ENCODE measurements around the gene KLHL40. TPM values are rescaled to one million over a fixed set of nuclear protein-coding genes. Genes with fewer than 3 reads are reported as not detected.

The KLHL40 gene
- total RNA-seq, 4 donors from 2014 or later: 0.17 TPM; not detected in 3

DNA sequence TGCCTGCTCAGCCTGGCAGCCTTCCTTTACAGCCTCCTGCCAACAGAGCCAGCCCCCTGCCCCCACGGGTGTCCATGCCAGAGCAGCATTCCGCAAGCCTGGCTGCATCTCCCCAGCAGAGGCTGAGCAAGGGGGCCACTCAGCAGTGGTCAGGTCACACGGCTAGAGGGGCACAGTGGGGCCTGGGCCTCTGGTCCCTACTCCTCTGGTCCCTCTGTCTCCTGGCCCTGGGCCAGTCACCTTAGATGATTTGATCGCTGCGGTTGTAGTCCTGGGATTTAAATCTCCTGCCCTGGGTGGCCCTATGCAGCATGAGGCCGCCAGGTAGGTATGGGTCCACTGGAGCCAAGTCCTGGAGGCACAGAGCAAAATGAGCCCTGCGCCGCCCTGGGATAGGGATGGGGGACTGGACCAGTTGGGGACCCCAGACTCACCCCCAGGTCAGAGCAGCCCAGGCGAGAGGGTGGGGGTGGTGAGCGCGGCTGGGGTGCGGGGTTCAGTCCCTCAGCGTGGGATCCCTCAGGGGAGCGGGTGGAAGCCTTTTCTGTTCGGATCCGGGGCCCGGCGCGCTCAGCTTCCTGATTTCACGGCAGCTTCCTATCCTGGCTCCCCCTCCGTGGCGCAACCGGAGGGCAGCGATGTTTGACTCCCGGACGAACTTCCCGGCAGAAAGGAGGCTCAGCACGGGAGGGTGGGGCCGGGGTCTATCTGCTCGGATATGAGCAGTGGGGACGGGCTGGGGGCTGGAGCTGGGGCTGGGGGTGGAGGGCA lies 31.6 kb upstream of the KLHL40 start, which contains the start of gene ZBTB47:
Gene ZBTB47, plus strand, starts transcription at position 138 of the 771 bp plus-strand sequence. CDS start 4,659 bp downstream, outside the sequence.
- Histone ChIP-seq H3K36me3 (peaks cover 2 to 22% (median 12%) of the 10 kb centered on the region in 4 donors), H3K27me3 (no peaks in the 10 kb centered on the region), H3K27ac (replicated peaks in 1 of 4) (peak within 1 kb of the TSS; percentile 91 to 98 (median 96)), H3K9me3 (no peaks in the 10 kb centered on the region), H3K4me3 (peak within 1 kb of the TSS; percentile 82 to 96 (median 92)), H3K4me1 (peaks cover 44 to 78% (median 72%) of the 10 kb centered on the region in 4 donors)
- intact Hi-C loops (cut with DNase I): loop anchor here (5.0 kb wide), 3 partner anchors 51 to 89 kb away; partner anchors contain the start of genes NKTR and SEC22C
- no peak for DNase-seq (ENCODE audit: extremely low spot score)
- TF ChIP-seq EP300 (IDR thresholded peaks at IDR 0.05): no peak
- TF ChIP-seq POLR2AphosphoS5 (IDR thresholded peaks at IDR 0.05): peak in 1 of 2 donors; percentile 2
- 8% methylated on average over 5 of the region's 31 CpGs for WGBS

- Histone ChIP-seq H3K4me3 (peak overlapping the region; percentile 82 to 96 (median 92)), H3K9me3 (no peaks in the 10 kb centered on the region), H3K27ac (replicated peaks in 1 of 4) (peak overlapping the region; percentile 91 to 98 (median 96)), H3K27me3 (no peaks in the 10 kb centered on the region), H3K4me1 (peaks cover 48 to 86% (median 80%) of the 10 kb centered on the region in 4 donors), H3K36me3 (peaks cover 5 to 22% (median 16%) of the 10 kb centered on the region in 4 donors)
- intact Hi-C loops (cut with DNase I): loop anchor here (5.0 kb wide), 3 partner anchors 52 to 88 kb away; partner anchors contain the start of genes NKTR and SEC22C
- DNase-seq (ENCODE audit: extremely low spot score): no peak
- 2% methylated on average over 29 of the region's 94 CpGs for WGBS
- TF ChIP-seq POLR2A (IDR thresholded peaks at IDR 0.05; ENCODE audit: low read depth) (peak; percentile 3), EP300 (IDR thresholded peaks at IDR 0.05) (no peak), POLR2AphosphoS5 (IDR thresholded peaks at IDR 0.05) (peak; percentile 5 to 39)
These were observed 30.8 kb upstream of the KLHL40 start for GRCh38 chr3:42654331-42655201.

DNA sequence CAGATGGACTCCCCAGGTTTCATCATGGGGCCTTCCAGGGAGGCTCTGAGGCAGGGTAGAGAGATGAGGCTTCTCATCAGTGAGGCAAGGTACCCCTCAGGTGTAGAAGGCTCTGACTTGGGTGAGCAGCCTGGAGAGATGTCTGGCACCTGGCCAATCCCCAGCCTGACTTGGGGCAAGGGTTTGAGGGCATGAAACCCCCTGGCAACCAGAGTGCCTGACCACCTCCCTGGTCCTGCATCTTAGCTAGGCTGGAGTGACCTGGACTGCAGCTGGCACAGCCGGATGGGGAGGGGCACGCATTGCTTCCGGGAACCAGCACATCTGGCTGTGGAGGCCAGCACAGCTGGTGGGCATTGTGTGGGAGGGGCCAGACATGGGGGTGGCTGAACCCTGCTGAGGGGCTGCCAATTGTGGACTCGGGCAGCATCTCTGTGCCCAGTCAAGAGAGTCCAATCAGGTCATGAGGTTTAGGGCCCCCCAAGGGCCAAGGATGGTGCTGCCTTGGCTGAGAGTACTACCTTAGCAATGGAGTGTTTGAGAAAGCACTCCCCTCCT lies 29.9 kb upstream of the KLHL40 start:
- WGBS: 90% methylated on average over 2 of the region's 4 CpGs
- no peak for DNase-seq (ENCODE audit: extremely low spot score)
- H3K27me3 ChIP-seq: no peaks in the 10 kb centered on the region
- H3K36me3 ChIP-seq: peaks cover 5 to 25% (median 21%) of the 10 kb centered on the region in 4 donors
- TF ChIP-seq, protein P1, sequence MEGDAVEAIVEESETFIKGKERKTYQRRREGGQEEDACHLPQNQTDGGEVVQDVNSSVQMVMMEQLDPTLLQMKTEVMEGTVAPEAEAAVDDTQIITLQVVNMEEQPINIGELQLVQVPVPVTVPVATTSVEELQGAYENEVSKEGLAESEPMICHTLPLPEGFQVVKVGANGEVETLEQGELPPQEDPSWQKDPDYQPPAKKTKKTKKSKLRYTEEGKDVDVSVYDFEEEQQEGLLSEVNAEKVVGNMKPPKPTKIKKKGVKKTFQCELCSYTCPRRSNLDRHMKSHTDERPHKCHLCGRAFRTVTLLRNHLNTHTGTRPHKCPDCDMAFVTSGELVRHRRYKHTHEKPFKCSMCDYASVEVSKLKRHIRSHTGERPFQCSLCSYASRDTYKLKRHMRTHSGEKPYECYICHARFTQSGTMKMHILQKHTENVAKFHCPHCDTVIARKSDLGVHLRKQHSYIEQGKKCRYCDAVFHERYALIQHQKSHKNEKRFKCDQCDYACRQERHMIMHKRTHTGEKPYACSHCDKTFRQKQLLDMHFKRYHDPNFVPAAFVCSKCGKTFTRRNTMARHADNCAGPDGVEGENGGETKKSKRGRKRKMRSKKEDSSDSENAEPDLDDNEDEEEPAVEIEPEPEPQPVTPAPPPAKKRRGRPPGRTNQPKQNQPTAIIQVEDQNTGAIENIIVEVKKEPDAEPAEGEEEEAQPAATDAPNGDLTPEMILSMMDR (IDR thresholded peaks at IDR 0.05): no peak
- peak overlapping the region; percentile 91 to 98 (median 96) for H3K27ac ChIP-seq (replicated peaks in 1 of 4)
- peaks cover 57 to 89% (median 83%) of the 10 kb centered on the region in 4 donors for H3K4me1 ChIP-seq
- peak overlapping the region; percentile 82 to 96 (median 92) for H3K4me3 ChIP-seq
- H3K9me3 ChIP-seq: no peaks in the 10 kb centered on the region
- intact Hi-C loops (cut with DNase I): no loop called here

DNA sequence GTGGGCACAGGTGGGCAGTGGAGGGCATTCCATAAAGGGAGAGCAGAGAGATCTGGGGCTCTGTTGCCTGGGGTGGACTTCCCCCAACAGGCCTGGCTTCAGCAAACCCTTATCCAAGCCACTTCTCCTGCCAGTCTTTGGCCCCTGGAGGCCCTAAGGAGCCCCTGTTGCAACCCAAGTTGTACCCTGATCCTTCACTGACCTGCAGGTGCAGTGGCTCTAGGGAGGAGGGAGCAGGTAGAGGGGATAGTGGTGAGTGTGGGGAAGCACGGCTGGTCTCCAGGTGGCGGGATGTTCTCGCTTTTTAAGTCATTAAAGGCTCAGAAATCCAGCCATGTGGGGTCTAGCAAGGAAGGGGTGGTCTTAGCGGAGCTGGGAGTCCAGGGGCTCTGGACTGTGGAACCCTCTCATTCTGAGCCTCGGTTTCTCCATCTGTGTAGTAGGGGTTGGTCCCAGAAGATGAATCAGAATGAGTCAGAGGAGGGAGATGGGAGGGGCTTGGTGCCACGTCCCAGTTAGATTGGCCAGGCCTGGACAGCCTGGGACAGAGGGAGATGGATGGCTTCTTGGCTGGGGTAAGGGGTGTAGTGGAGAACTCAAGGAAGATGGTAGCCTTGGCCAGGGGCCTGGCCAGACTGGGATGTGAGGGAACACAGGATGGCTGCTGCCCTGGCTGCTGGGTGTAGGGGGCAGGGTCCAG lies 29.2 kb upstream of the KLHL40 start:
- Histone ChIP-seq H3K27me3 (no peaks in the 10 kb centered on the region), H3K27ac (replicated peaks in 1 of 4) (peak overlapping the region; percentile 91 to 98 (median 96)), H3K36me3 (peaks cover 5 to 29% (median 22%) of the 10 kb centered on the region in 4 donors), H3K4me1 (peaks cover 58 to 87% (median 78%) of the 10 kb centered on the region in 4 donors), H3K4me3 (peak overlapping the region in 3 of 4 donors; percentile 82 to 96 (median 93)), H3K9me3 (no peaks in the 10 kb centered on the region)
- no peak for TF ChIP-seq POLR2A (IDR thresholded peaks at IDR 0.05; ENCODE audit: low read depth)
- TF ChIP-seq EP300 (IDR thresholded peaks at IDR 0.05): no peak
- TF ChIP-seq, protein P1 (IDR thresholded peaks at IDR 0.05): no peak
- TF ChIP-seq POLR2AphosphoS5 (IDR thresholded peaks at IDR 0.05): peak in 1 of 2 donors; percentile 43
- peak; percentile 91 for DNase-seq (ENCODE audit: extremely low spot score)
- 82% methylated on average over 6 of the region's 6 CpGs for WGBS
- intact Hi-C loops (cut with DNase I): no loop called here

Data from esophagus muscularis mucosa (tissue), 4 donors.